ENCODE results near the gene AP1M1. TPM values are rescaled to one million over a fixed set of nuclear protein-coding genes. Genes with fewer than 3 reads are reported as not detected.
A peak's percentile ranks its signal among the peaks of the same experiment; 100 is the strongest.

The AP1M1 gene
- total and polyA plus RNA-seq, 2 of the 4 experiments (the other 2 are of a cell fraction), result 85.1 to 99.1 TPM

DNA sequence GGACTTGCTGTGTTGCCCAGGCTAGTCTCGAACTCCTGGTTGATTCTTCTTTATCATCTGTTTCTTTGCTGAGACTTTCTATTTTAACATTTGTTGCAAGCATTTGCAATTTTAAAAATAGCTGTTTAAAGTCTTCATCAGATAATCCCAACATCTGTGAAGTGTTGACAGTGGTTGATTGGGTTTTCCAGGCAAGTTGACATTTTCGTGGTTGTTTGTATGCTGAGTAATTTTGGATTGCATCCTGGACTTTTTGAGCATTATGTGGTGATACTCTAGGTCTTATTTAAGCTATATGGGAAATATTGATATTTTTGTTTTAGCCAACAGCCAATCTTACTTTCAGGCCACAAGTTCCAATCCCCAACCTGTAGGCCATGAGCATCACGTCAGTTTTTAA is 25.1 kb downstream of the AP1M1 start:
- no TSS peak for BruUV-seq (replicated peaks)
- WGBS, 2 experiments (ENCODE audit: extremely low coverage in 2 of 2, insufficient read length in 1 of 2), result no CpG with 5 or more reads among the region's 3 CpGs
- Histone ChIP-seq H2BK20ac (ENCODE audit: low read depth, low read length) (no peak overlapping the region), H3K4me2 (ENCODE audit: low read depth, low read length) (no peak overlapping the region), H2BK15ac (ENCODE audit: low read depth, low read length) (no peak overlapping the region), H2BK5ac (ENCODE audit: low read depth, low read length, poor library complexity, severe bottlenecking) (no peak overlapping the region), H3K9me3 (ENCODE audit: control insufficient read depth, insufficient read depth, low read length) (peaks cover 28% of the 10 kb centered on the region), H3K23ac (ENCODE audit: low read depth, low read length) (no peak overlapping the region), H4K91ac (ENCODE audit: insufficient read depth, low read depth, low read length) (no peak overlapping the region), H4K20me1 (ENCODE audit: insufficient read depth, low read length) (peaks cover 38% of the 10 kb centered on the region), H3K4ac (ENCODE audit: low read depth, low read length) (no peak overlapping the region), H3K27me3 (ENCODE audit: control insufficient read depth, insufficient read depth, low read length) (no peaks in the 10 kb centered on the region), H3K9ac (ENCODE audit: low read depth, low read length) (no peak overlapping the region), H2AK5ac (ENCODE audit: low read depth, low read length) (no peak overlapping the region), H3K9me1 (ENCODE audit: insufficient read depth, low read length) (0 out of 2 replicates have a peak, but pooled peaks cover 12% of the 10 kb centered on the region), H2AK9ac (replicated peaks; ENCODE audit: low read depth, low read length, poor library complexity) (no peak overlapping the region), H3K4me3 (ENCODE audit: insufficient read depth, low read depth, low read length) (no peak overlapping the region), H3K79me1 (ENCODE audit: low read depth in 1 of 2, low read length in 2 of 2) (peaks cover 26 to 54% of the 10 kb centered on the region in 2 experiments), H3K14ac (replicated peaks; ENCODE audit: low read depth, low read length) (no peak overlapping the region), H4K8ac (ENCODE audit: low read depth in 2 of 2, low read length in 2 of 2) (no peak overlapping the region), H3K4me1 (ENCODE audit: control insufficient read depth, insufficient read depth, low read length) (no peaks in the 10 kb centered on the region), H3K56ac (ENCODE audit: extremely low read depth, insufficient read depth, low read length) (no peak overlapping the region), H2AFZ (replicated peaks; ENCODE audit: low read length, poor library complexity) (no peak overlapping the region), H3K18ac (ENCODE audit: low read depth, low read length) (no peak overlapping the region), H2BK120ac (ENCODE audit: low read depth, low read length) (no peak overlapping the region), H4K5ac (ENCODE audit: low read depth, low read length) (no peak overlapping the region), H3K36me3 (ENCODE audit: control insufficient read depth, insufficient read depth, low read length) (peaks cover 65% of the 10 kb centered on the region), H3K27ac (ENCODE audit: insufficient read depth, low read length) (no peak overlapping the region)
- CTCF ChIA-PET, result interaction anchor here (0.6 kb wide), 1 partner anchor 830 kb away, joined by 3 read pairs; no protein-coding TSS in a partner anchor
- in situ Hi-C loops (cut with MboI; ENCODE audit: low sequenced_read_pairs) (no loop called here), intact Hi-C loops (cut with micrococcal nuclease) (no loop called here), dilution Hi-C loops (cut with HindIII; ENCODE audit: low sequenced_read_pairs, unreplicated experiment) (no loop called here)
- DNase-seq, result peak; percentile 57
- POLR2A ChIA-PET (ENCODE audit: unreplicated experiment), result no interaction called here
- TF ChIP-seq, protein P1, sequence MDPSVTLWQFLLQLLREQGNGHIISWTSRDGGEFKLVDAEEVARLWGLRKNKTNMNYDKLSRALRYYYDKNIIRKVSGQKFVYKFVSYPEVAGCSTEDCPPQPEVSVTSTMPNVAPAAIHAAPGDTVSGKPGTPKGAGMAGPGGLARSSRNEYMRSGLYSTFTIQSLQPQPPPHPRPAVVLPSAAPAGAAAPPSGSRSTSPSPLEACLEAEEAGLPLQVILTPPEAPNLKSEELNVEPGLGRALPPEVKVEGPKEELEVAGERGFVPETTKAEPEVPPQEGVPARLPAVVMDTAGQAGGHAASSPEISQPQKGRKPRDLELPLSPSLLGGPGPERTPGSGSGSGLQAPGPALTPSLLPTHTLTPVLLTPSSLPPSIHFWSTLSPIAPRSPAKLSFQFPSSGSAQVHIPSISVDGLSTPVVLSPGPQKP (IDR thresholded peaks at IDR 0.05; ENCODE audit: borderline replicate concordance, low read depth, low read length), result no peak
- TF ChIP-seq RCOR1 (IDR thresholded peaks at IDR 0.05; ENCODE audit: insufficient replicate concordance, low read length) (no peak), CEBPB (IDR thresholded peaks at IDR 0.05; ENCODE audit: low read depth, low read length) (no peak), MXI1 (IDR thresholded peaks at IDR 0.05; ENCODE audit: borderline replicate concordance, low read depth, low read length) (no peak), RAD21 (IDR thresholded peaks at IDR 0.05; ENCODE audit: low read length) (no peak), NFE2L2 (IDR thresholded peaks at IDR 0.05; ENCODE audit: low read depth, low read length) (no peak), FOS (IDR thresholded peaks at IDR 0.05; ENCODE audit: low read depth, low read length) (no peak), SMC3 (IDR thresholded peaks at IDR 0.05; ENCODE audit: low read depth, low read length) (no peak), CHD1 (IDR thresholded peaks at IDR 0.05; ENCODE audit: low read depth, low read length) (no peak), MAFK (IDR thresholded peaks at IDR 0.05; ENCODE audit: low read depth, low read length) (no peak), POLR2A (IDR thresholded peaks at IDR 0.05; ENCODE audit: low read depth, low read length) (no peak), BHLHE40 (IDR thresholded peaks at IDR 0.05; ENCODE audit: low read depth, low read length) (no peak), MAZ (IDR thresholded peaks at IDR 0.05; ENCODE audit: borderline replicate concordance, low read depth, low read length) (no peak), RFX5 (IDR thresholded peaks at IDR 0.05; ENCODE audit: low read depth, low read length) (no peak)
- TF ChIP-seq, protein P2, sequence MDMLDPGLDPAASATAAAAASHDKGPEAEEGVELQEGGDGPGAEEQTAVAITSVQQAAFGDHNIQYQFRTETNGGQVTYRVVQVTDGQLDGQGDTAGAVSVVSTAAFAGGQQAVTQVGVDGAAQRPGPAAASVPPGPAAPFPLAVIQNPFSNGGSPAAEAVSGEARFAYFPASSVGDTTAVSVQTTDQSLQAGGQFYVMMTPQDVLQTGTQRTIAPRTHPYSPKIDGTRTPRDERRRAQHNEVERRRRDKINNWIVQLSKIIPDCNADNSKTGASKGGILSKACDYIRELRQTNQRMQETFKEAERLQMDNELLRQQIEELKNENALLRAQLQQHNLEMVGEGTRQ (IDR thresholded peaks at IDR 0.05; ENCODE audit: low read depth, low read length), result no peak
- TF ChIP-seq, protein P3, sequence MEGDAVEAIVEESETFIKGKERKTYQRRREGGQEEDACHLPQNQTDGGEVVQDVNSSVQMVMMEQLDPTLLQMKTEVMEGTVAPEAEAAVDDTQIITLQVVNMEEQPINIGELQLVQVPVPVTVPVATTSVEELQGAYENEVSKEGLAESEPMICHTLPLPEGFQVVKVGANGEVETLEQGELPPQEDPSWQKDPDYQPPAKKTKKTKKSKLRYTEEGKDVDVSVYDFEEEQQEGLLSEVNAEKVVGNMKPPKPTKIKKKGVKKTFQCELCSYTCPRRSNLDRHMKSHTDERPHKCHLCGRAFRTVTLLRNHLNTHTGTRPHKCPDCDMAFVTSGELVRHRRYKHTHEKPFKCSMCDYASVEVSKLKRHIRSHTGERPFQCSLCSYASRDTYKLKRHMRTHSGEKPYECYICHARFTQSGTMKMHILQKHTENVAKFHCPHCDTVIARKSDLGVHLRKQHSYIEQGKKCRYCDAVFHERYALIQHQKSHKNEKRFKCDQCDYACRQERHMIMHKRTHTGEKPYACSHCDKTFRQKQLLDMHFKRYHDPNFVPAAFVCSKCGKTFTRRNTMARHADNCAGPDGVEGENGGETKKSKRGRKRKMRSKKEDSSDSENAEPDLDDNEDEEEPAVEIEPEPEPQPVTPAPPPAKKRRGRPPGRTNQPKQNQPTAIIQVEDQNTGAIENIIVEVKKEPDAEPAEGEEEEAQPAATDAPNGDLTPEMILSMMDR (conservative IDR thresholded peaks at IDR 0.05; ENCODE audit: low read depth, low read length), result no peak
- peak; percentile 48 for ATAC-seq (ENCODE audit: low read depth)

Data from IMR-90 (cell line).